ENCODE data around the gene GRIN2A. TPM values are rescaled to one million over a fixed set of nuclear protein-coding genes. Genes with fewer than 3 reads are reported as not detected.

The GRIN2A gene
- total RNA-seq, 1 donor from 2014 or later, result 7.8 TPM

DNA sequence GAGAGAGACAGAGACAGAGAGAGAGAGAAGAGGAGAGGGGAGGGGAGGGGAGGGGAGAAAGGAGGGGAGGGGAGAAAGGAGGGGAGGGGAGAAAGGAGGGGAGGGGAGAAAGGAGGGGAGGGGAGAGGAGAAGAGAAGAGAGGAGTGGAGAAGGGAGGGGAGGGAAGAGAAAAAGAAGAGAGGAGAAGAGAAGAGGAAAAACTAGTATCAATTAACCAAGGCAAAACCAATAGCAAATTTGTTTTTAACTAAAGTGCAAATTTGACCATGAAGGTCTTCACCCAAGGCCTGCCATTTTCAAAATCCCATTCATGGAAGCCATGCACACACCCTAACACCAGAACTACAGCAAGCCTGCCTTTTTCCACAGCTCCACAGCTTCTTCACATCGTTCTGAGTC lies 16.6 kb downstream of the GRIN2A start:
- H3K27me3 ChIP-seq, result no peaks in the 10 kb centered on the region
- H3K9me3 ChIP-seq, result no peaks in the 10 kb centered on the region
- intact Hi-C loops (cut with DNase I), result loop anchor here (5.0 kb wide), 1 partner anchor 83 kb away; no protein-coding TSS in a partner anchor
- no peak overlapping the region for H3K4me3 ChIP-seq
- no peak for TF ChIP-seq CTCF (IDR thresholded peaks at IDR 0.05)
- H3K36me3 ChIP-seq, result no peaks in the 10 kb centered on the region
- no peak for DNase-seq (ENCODE audit: low spot score in 2 of 2)
- H3K4me1 ChIP-seq, result peaks cover 0 to 3% of the 10 kb centered on the region in 2 donors
- no peak overlapping the region for H3K27ac ChIP-seq

GRCh38 chr16:10162981-10163380 lies 19.2 kb downstream of the GRIN2A start:
- Histone ChIP-seq H3K36me3 (no peaks in the 10 kb centered on the region), H3K9me3 (no peaks in the 10 kb centered on the region), H3K27me3 (no peaks in the 10 kb centered on the region), H3K4me3 (no peak overlapping the region), H3K27ac (no peak overlapping the region), H3K4me1 (peaks cover 0 to 3% of the 10 kb centered on the region in 2 donors)
- intact Hi-C loops (cut with DNase I), result no loop called here
- no peak for DNase-seq (ENCODE audit: low spot score in 2 of 2)
- no peak for TF ChIP-seq CTCF (IDR thresholded peaks at IDR 0.05)

DNA sequence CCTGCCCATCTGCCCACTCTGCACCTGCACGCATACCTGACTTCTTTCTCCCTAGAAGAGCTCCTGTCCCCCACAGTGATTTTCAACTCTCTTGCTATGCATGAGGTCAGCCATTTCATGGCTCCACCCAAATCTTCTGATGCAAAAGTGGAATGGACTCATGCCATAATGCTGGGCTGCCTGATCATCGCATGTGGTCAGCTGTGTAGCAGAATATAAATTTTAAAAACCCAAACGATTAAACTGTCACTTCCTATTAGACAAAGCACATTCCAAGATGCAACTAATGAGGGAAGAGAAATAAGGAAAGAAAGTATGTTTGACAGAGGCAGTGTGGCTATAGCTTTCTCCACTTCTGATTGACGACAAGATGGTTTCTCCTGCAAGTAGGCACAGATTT lies 26.1 kb downstream of the GRIN2A start:
- DNase-seq (ENCODE audit: low spot score in 2 of 2), result no peak
- Histone ChIP-seq H3K36me3 (no peaks in the 10 kb centered on the region), H3K4me3 (no peak overlapping the region), H3K9me3 (no peaks in the 10 kb centered on the region), H3K4me1 (peaks cover 2 to 4% of the 10 kb centered on the region in 2 donors), H3K27me3 (no peaks in the 10 kb centered on the region), H3K27ac (no peak overlapping the region)
- no peak for TF ChIP-seq CTCF (IDR thresholded peaks at IDR 0.05)
- intact Hi-C loops (cut with DNase I), result no loop called here

DNA sequence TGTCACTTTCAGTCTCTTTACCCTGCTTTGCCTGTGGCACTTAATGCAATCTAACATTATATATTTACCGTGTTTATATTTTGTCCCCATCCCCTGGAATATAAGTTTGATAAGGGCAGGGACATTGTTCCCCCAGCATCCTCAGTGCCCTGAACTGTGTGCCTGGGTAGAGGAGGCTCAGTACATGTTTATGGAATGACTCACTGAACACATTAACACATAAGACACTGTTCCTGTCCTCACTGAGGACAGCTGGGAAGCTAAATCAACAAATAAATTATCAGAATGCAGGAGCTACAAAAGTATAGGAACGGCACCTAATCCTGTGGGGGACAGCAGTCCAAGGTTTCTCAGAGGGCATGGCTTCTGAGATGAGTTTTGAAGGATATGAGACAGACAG lies 27.8 kb downstream of the GRIN2A start:
- intact Hi-C loops (cut with DNase I), result no loop called here
- Histone ChIP-seq H3K27me3 (no peaks in the 10 kb centered on the region), H3K36me3 (no peaks in the 10 kb centered on the region), H3K4me1 (peaks cover 2 to 4% of the 10 kb centered on the region in 2 donors), H3K27ac (no peak overlapping the region), H3K4me3 (no peak overlapping the region), H3K9me3 (no peaks in the 10 kb centered on the region)
- no peak for TF ChIP-seq CTCF (IDR thresholded peaks at IDR 0.05)
- DNase-seq (ENCODE audit: low spot score in 2 of 2), result no peak

GRCh38 chr16:10153985-10154384 lies 28.2 kb downstream of the GRIN2A start:
- no peak for DNase-seq (ENCODE audit: low spot score in 2 of 2)
- intact Hi-C loops (cut with DNase I), result no loop called here
- no peak overlapping the region for H3K4me3 ChIP-seq
- no peaks in the 10 kb centered on the region for H3K36me3 ChIP-seq
- TF ChIP-seq CTCF (IDR thresholded peaks at IDR 0.05), result no peak
- no peaks in the 10 kb centered on the region for H3K27me3 ChIP-seq
- no peaks in the 10 kb centered on the region for H3K9me3 ChIP-seq
- H3K4me1 ChIP-seq, result peaks cover 2 to 4% of the 10 kb centered on the region in 2 donors
- H3K27ac ChIP-seq, result no peak overlapping the region

DNA sequence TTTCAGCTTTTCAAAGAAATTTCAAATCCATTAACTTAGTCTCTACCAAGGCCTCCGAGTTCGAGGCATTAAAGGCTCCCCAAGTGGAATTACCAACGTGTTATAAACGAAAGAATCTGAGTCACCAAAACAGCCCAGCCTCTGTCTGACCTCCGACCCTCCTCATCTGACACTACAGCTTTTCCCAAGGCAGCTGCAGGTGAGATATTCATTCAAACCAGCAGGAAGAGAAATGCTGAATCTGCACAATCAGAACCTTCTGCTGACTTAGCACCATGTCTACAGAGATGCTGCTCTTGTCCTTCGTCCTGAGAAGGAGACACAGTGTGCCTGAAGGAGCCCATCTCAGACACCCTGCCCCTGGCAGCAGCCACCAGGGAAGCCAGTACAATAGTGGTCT lies 30.5 kb downstream of the GRIN2A start:
- H3K9me3 ChIP-seq, result no peaks in the 10 kb centered on the region
- TF ChIP-seq CTCF (IDR thresholded peaks at IDR 0.05), result no peak
- H3K36me3 ChIP-seq, result no peaks in the 10 kb centered on the region
- no peak for DNase-seq (ENCODE audit: low spot score in 2 of 2)
- no peak overlapping the region for H3K4me3 ChIP-seq
- peaks cover 2 to 4% of the 10 kb centered on the region in 2 donors for H3K4me1 ChIP-seq
- H3K27me3 ChIP-seq, result no peaks in the 10 kb centered on the region
- intact Hi-C loops (cut with DNase I), result no loop called here
- H3K27ac ChIP-seq, result no peak overlapping the region
